GOT3 (cell line): Measurements from ENCODE around the gene CCDC167.

Experiments used
- DNase-seq: peaks from one replicate; lab custom pipeline; 2025; ENCODE audit warnings: mixed read lengths; lab: John Stamatoyannopoulos, UW

CCDC167 gene

GRCh38 chr6:37489697-37490336 lies 9.9 kb downstream of the CCDC167 start:
- DNase-seq: no peak

- DNase-seq: no peak
These were observed 11.2 kb downstream of the CCDC167 start for GRCh38 chr6:37488476-37488875.

- DNase-seq: no peak
These were observed 11.9 kb downstream of the CCDC167 start for GRCh38 chr6:37487591-37488380.

- no peak for DNase-seq
These were observed 13.4 kb downstream of the CCDC167 start for GRCh38 chr6:37486121-37486839.

- DNase-seq: no peak
These were observed 14.4 kb downstream of the CCDC167 start for GRCh38 chr6:37485291-37485702.

- DNase-seq: no peak
These were observed 14.9 kb downstream of the CCDC167 start for GRCh38 chr6:37484786-37485170.

- no peak for DNase-seq
These were observed 15.5 kb downstream of the CCDC167 start for GRCh38 chr6:37483917-37484785.

- no peak for DNase-seq
These were observed 16.3 kb downstream of the CCDC167 start for GRCh38 chr6:37483252-37483901.

GRCh38 chr6:37482606-37483251 lies 17.0 kb downstream of the CCDC167 start:
- no peak for DNase-seq

- no peak for DNase-seq
These were observed 17.7 kb downstream of the CCDC167 start for GRCh38 chr6:37481711-37482605.

- DNase-seq: no peak
These were observed 18.6 kb downstream of the CCDC167 start for GRCh38 chr6:37480951-37481534.

- no peak for DNase-seq
These were observed 19.5 kb downstream of the CCDC167 start for GRCh38 chr6:37480118-37480736.

- DNase-seq: no peak
These were observed 20.3 kb downstream of the CCDC167 start for GRCh38 chr6:37479266-37479854.

GRCh38 chr6:37478827-37479226 lies 20.9 kb downstream of the CCDC167 start:
- DNase-seq: no peak

- no peak for DNase-seq
These were observed 21.8 kb downstream of the CCDC167 start for GRCh38 chr6:37477656-37478435.

GRCh38 chr6:37477191-37477590 lies 22.5 kb downstream of the CCDC167 start:
- no peak for DNase-seq

GRCh38 chr6:37474316-37474715 lies 25.4 kb downstream of the CCDC167 start:
- no peak for DNase-seq
